Activated CD8-positive, alpha-beta memory T cell treated with anti-CD3 and anti-CD28 coated beads, Interleukin-2, amount 50 U/mL, for 4 hours (primary cell): ENCODE results near the gene KIAA1210.

Experiments used
- DNase-seq: peaks from one replicate; pipeline ENCODE4 v3.0.0-alpha.2; 2020

KIAA1210 gene

GRCh38 chrX:119127650-119128049 lies at the start of gene KIAA1210:
Gene KIAA1210, minus strand, starts transcription at chrX:119127812. Its CDS starts 4,170 bp downstream, at chrX:119123642.
- no peak for DNase-seq

GRCh38 chrX:119177278-119177677 lies 49.7 kb upstream of the KIAA1210 start:
- DNase-seq: no peak

- no peak for DNase-seq
Measured at GRCh38 chrX:119174900-119175299, 47.3 kb upstream of the KIAA1210 start.

GRCh38 chrX:119168104-119168503 lies 40.5 kb upstream of the KIAA1210 start:
- DNase-seq: no peak

GRCh38 chrX:119158226-119158625 lies 30.6 kb upstream of the KIAA1210 start:
- DNase-seq: no peak

GRCh38 chrX:119156241-119156640 lies 28.6 kb upstream of the KIAA1210 start:
- DNase-seq: no peak

- no peak for DNase-seq
Measured at GRCh38 chrX:119155416-119156035, 27.9 kb upstream of the KIAA1210 start.

GRCh38 chrX:119151051-119151380 lies 23.4 kb upstream of the KIAA1210 start:
- DNase-seq: no peak

- no peak for DNase-seq
Measured at GRCh38 chrX:119150163-119151050, 22.8 kb upstream of the KIAA1210 start.

- no peak for DNase-seq
Measured at GRCh38 chrX:119147486-119147885, 19.9 kb upstream of the KIAA1210 start.

GRCh38 chrX:119145241-119145653 lies 17.6 kb upstream of the KIAA1210 start:
- DNase-seq: no peak

GRCh38 chrX:119134466-119134865 lies 6.9 kb upstream of the KIAA1210 start:
- no peak for DNase-seq

- DNase-seq: no peak
Measured at GRCh38 chrX:119132961-119133360, 5.3 kb upstream of the KIAA1210 start.

- DNase-seq: no peak
Measured at GRCh38 chrX:119132316-119132715, 4.7 kb upstream of the KIAA1210 start.

GRCh38 chrX:119130911-119131310 lies 3.3 kb upstream of the KIAA1210 start:
- no peak for DNase-seq

- no peak for DNase-seq
Measured at GRCh38 chrX:119121341-119121740, 6.3 kb downstream of the KIAA1210 start.

GRCh38 chrX:119118780-119119395 lies 8.7 kb downstream of the KIAA1210 start:
- DNase-seq: peak; percentile 51

- DNase-seq: no peak
Measured at GRCh38 chrX:119107206-119107605, 20.4 kb downstream of the KIAA1210 start.

- no peak for DNase-seq
Measured at GRCh38 chrX:119105826-119106225, 21.8 kb downstream of the KIAA1210 start.

GRCh38 chrX:119101168-119101567 lies 26.4 kb downstream of the KIAA1210 start:
- no peak for DNase-seq

GRCh38 chrX:119095936-119096335 lies 31.7 kb downstream of the KIAA1210 start:
- no peak for DNase-seq

GRCh38 chrX:119094819-119095218 lies 32.8 kb downstream of the KIAA1210 start:
- DNase-seq: no peak

- DNase-seq: no peak
Measured at GRCh38 chrX:119093991-119094735, 33.4 kb downstream of the KIAA1210 start.
